Spleen (tissue), 11 donors: ENCODE results near the gene NAA40. TPM values are rescaled to one million over a fixed set of nuclear protein-coding genes. Genes with fewer than 3 reads are reported as not detected.

Experiments used
- DNase-seq: peaks from one replicate; pipeline ENCODE4 v3.0.0-alpha.2; 2020
- H3K27ac ChIP-seq, 8 donors: fragments of 200-600 bp; sonication (generic) in 7 of 8; 1 replicate in 4 of 8; 2 replicates in 4 of 8; pipeline versions ENCODE4 v1.5.0 to v1.8.0; 2016 to 2021; ENCODE audit warnings: inconsistent platforms in 4 of 8, mild to moderate bottlenecking in 4 of 8, moderate library complexity in 1 of 8
- H3K27me3 ChIP-seq, 7 donors: fragments of 200-600 bp; sonication (generic) in 6 of 7; replicated peaks in 1 of 7; 1 replicate in 4 of 7; 2 replicates in 3 of 7; pipeline versions ENCODE4 v1.5.0 to v1.8.0; 2016 to 2021; ENCODE audit warnings: inconsistent platforms in 3 of 7, mild to moderate bottlenecking in 1 of 7
- H3K36me3 ChIP-seq, 6 donors: fragments of 200-600 bp; sonication (generic) in 5 of 6; 1 replicate in 4 of 6; 2 replicates in 2 of 6; pipeline versions ENCODE4 v1.5.0 to v1.8.0; 2016 to 2021; ENCODE audit warnings: inconsistent platforms in 2 of 6
- H3K4me1 ChIP-seq, 6 donors: fragments of 200-600 bp; sonication (generic) in 5 of 6; 1 replicate in 3 of 6; 2 replicates in 3 of 6; pipeline versions ENCODE4 v1.5.0 to v1.8.0; 2016 to 2021; ENCODE audit warnings: inconsistent platforms in 3 of 6
- H3K4me3 ChIP-seq, 8 donors: fragments of 200-600 bp; sonication (generic) in 7 of 8; 1 replicate in 4 of 8; 2 replicates in 4 of 8; pipeline versions ENCODE4 v1.5.0 to v1.8.0; 2016 to 2021; ENCODE audit warnings: inconsistent platforms in 4 of 8, mild to moderate bottlenecking in 4 of 8, moderate library complexity in 2 of 8
- H3K9me3 ChIP-seq, 8 donors: fragments of 200-600 bp; sonication (generic) in 7 of 8; 1 replicate in 4 of 8; 2 replicates in 4 of 8; pipeline versions ENCODE4 v1.5.0 to v1.8.0; 2016 to 2021; ENCODE audit warnings: inconsistent platforms in 4 of 8
- POLR2A ChIP-seq, 3 donors: fragments of 450-650 bp; IDR thresholded peaks; one replicate each; pipeline ENCODE4 v1.5.1; 2017; ENCODE audit warnings: antibody characterized with exemption in 3 of 3, mild to moderate bottlenecking in 1 of 3
- POLR2AphosphoS5 ChIP-seq, 3 donors: sonication (generic); formaldehyde crosslinking; IDR thresholded peaks; one replicate each; pipeline ENCODE4 v1.5.1; 2017; ENCODE audit warnings: antibody characterized with exemption in 3 of 3
- WGBS, 5 donors: extraction: QIAGEN DNeasy Blood & Tissue Kit in 3 of 5; methylation state at CpG; one replicate each; pipeline versions ENCODE4 v1.1.5 to v1.1.7; 2013 to 2018; 5-methylcytosine and 5-hydroxymethylcytosine counted together
- intact Hi-C: fragments of 100-400 bp; cut with DNase I; formaldehyde crosslinking; loops from one replicate; pipeline ENCODE4 v1.15.0; 2023; ENCODE audit warnings: low total_unique reads
- polyA plus RNA-seq, 3 donors: library from polyadenylated mRNA; stranded (reverse); fragments of 200-250 nt; gene quantifications; one replicate each; pipeline ENCODE4 v1.2.1, GENCODE V29; 2013
- total RNA-seq, 7 donors: library from RNA; depleted of rRNA in 3 of 7; stranded (reverse); fragments of >200 nt in 3 of 7; fragmentation: NEBNext Ultra II Directional in 4 of 7; extraction: Animal tissue kit (Norgen Biotek cat#: 25700) in 4 of 7; gene quantifications; one replicate each; pipeline versions ENCODE4 v1.1.0 to v1.2.1, GENCODE V29; 2016 to 2021
- TF ChIP-seq, protein P1 (sequence below), 11 experiments: fragments of 200-600 bp in 7 of 11; fragments of 450-650 bp in 4 of 11; sonication (generic) in 4 of 11; IDR thresholded peaks in 8 of 11; conservative IDR thresholded peaks in 3 of 11; 1 replicate in 7 of 11; 2 replicates in 4 of 11; pipeline versions ENCODE4 v1.4.0 to v1.8.0; 2016 to 2021; ENCODE audit warnings: antibody characterized with exemption in 11 of 11, inconsistent platforms in 4 of 11, mild to moderate bottlenecking in 1 of 11
- donor health status: healthy with polysubstance abuse.
- donor health status: DM: no; HTN: no; CAD: no; lungs with moderate emphysema.
- donor health status: DM: no; HTN: no; CAD: no.
- donor health status: Bipolar disorder and iron deficiency.
- donor health status: healthy.
- donor health status: DM: no; HTN: no; CAD: no.
- donor health status: DM: yes; HTN: yes; CAD: no.

The NAA40 gene
- total and polyA plus RNA-seq, 10 donors: 12.1 to 45.4 (median 30.2) TPM

DNA sequence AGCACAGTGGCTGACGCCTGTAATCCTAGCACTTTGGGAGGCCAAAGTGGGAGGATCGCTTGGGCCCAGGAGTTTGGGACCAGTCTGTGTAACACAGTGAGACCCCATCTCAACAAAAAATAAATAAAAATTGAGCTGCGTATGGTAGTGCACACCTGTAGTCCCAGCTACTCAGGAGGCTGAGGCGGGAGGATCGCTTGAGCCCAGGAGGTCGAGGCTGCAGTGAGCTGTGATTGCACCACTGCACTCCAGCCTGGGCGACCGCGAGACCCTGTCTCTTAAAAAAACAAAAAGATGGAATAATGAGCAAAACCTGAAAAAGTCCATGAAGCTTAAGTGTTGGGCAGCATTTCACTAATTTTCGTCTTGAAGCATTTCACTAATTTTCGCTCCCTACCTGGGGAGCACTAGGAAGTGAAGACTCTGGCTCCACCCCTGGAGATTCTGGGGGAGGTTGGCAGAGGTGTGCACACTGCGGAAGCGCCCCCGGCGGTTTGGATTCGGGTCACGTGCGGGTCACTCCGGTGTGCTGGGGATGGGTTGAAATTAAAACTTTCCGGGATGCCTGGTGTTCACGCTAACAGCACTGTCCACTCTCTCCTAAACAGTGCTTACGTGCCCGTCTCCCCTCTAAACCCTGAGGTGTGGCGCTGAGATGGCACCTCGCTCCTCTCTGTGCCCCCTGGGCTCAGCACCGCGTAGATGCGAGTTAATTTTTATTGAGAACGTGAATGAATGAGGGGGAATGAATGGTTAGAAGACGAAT lies 906 bp upstream of the NAA40 start:
- H3K4me3 ChIP-seq: peak overlapping the region; percentile 51 to 85 (median 73)
- TF ChIP-seq POLR2AphosphoS5 (IDR thresholded peaks at IDR 0.05) (no peak), POLR2A (IDR thresholded peaks at IDR 0.05) (no peak)
- TF ChIP-seq, protein P1, sequence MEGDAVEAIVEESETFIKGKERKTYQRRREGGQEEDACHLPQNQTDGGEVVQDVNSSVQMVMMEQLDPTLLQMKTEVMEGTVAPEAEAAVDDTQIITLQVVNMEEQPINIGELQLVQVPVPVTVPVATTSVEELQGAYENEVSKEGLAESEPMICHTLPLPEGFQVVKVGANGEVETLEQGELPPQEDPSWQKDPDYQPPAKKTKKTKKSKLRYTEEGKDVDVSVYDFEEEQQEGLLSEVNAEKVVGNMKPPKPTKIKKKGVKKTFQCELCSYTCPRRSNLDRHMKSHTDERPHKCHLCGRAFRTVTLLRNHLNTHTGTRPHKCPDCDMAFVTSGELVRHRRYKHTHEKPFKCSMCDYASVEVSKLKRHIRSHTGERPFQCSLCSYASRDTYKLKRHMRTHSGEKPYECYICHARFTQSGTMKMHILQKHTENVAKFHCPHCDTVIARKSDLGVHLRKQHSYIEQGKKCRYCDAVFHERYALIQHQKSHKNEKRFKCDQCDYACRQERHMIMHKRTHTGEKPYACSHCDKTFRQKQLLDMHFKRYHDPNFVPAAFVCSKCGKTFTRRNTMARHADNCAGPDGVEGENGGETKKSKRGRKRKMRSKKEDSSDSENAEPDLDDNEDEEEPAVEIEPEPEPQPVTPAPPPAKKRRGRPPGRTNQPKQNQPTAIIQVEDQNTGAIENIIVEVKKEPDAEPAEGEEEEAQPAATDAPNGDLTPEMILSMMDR (IDR thresholded peaks at IDR 0.05 in 8 of 11, conservative IDR thresholded peaks at IDR 0.05 in 3 of 11): no peak
- H3K27me3 ChIP-seq: no peaks in the 10 kb centered on the region
- H3K36me3 ChIP-seq: peaks cover 0 to 5% (median 0%) of the 10 kb centered on the region in 6 donors
- peaks cover 11 to 47% (median 34%) of the 10 kb centered on the region in 6 donors for H3K4me1 ChIP-seq
- DNase-seq: peak; percentile 84
- WGBS, 5 donors: 23 to 25% (median 23%) methylated on average over 30 of the region's 30 CpGs
- intact Hi-C loops: no loop called here
- peak overlapping the region in 7 of 8 donors; percentile 41 to 87 (median 82) for H3K27ac ChIP-seq
- no peaks in the 10 kb centered on the region for H3K9me3 ChIP-seq

DNA sequence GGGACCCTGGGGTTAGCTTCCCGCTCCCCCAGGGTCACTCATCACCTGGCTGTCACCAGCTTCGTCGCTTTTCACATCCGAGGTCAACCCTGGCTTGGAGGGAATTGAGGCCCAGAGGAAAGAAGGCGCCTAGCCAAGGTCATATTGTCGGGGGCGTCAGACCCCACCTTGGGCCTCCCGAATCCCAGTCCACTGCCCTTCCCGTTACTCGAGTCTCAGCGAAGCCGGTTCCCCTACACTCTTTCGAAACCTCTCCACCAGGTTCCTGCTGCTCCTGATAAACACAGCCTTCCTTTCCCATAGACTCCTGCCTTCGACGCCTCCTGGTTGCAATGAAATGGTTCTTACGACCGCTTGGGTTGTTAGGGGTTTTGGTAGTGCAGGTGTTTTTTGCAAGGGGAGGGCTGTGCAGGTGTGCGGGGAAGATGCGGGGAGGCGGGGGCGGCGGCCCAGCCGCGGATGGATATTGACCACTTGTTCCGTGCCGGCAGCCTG lies 642 bp downstream of the NAA40 start:
- Histone ChIP-seq H3K27me3 (no peaks in the 10 kb centered on the region), H3K9me3 (no peaks in the 10 kb centered on the region), H3K27ac (peak overlapping the region in 6 of 8 donors; percentile 58 to 87 (median 84)), H3K4me3 (peak overlapping the region; percentile 51 to 85 (median 73)), H3K4me1 (peaks cover 13 to 63% (median 42%) of the 10 kb centered on the region in 6 donors), H3K36me3 (peaks cover 0 to 5% (median 0%) of the 10 kb centered on the region in 6 donors)
- no peak for DNase-seq
- 2 to 9% (median 4%) methylated on average over 23 to 26 of the region's 26 CpGs for WGBS, 5 donors
- TF ChIP-seq POLR2AphosphoS5 (IDR thresholded peaks at IDR 0.05) (no peak), POLR2A (IDR thresholded peaks at IDR 0.05) (no peak)
- TF ChIP-seq, protein P1 (IDR thresholded peaks at IDR 0.05 in 8 of 11, conservative IDR thresholded peaks at IDR 0.05 in 3 of 11): no peak
- intact Hi-C loops: no loop called here

DNA sequence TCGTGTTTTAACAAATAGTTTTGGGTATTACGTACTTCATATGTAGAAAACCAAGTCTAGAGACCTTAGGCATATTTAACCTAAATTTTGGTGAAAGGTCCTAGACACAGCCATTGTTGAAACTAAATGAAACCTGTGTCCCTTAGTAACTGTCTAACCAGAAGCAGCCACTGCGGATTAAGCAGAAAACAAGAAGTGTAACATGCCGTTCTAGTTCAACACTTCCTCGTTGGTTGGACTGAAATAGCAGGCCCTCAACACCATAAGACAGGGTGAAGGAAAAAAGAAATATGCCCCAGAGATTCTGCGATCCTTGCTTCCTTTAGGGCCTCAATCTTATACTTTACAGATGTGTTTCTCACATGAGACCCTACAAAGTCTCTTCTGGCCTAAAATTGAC lies 2.0 kb downstream of the NAA40 start:
- no peak for TF ChIP-seq POLR2A (IDR thresholded peaks at IDR 0.05)
- TF ChIP-seq, protein P1 (IDR thresholded peaks at IDR 0.05 in 8 of 11, conservative IDR thresholded peaks at IDR 0.05 in 3 of 11): no peak
- no peak for TF ChIP-seq POLR2AphosphoS5 (IDR thresholded peaks at IDR 0.05)
- DNase-seq: no peak
- Histone ChIP-seq H3K27ac (peak overlapping the region in 6 of 8 donors; percentile 20 to 87 (median 78)), H3K9me3 (no peaks in the 10 kb centered on the region), H3K36me3 (peaks cover 0 to 8% (median 0%) of the 10 kb centered on the region in 6 donors), H3K4me1 (peaks cover 19 to 76% (median 54%) of the 10 kb centered on the region in 6 donors), H3K4me3 (no peak overlapping the region), H3K27me3 (no peaks in the 10 kb centered on the region)
- intact Hi-C loops: loop anchor here (2.0 kb wide), 1 partner anchor 104 kb away; no protein-coding TSS in a partner anchor
- WGBS, 5 donors: 51 to 64% (median 52%) methylated on average over 6 of the region's 6 CpGs

DNA sequence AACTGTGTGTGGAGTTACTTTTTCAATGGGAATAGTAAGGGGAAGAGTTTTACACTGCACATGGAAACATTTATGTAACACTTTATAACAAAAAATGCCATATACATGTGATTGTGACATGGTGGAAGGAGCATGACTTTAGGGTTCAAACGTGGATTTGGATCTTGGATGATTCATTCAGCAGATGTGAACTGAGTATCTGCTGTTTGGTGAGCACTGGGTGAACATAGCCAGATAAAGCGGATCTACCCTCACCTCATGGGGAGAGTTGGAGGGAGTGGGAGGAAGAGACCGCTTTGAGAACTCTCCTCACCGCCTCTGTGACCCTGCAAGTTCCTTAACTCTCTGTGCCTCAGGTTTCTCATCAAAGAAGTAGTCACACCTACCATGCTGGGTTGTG lies 3.1 kb downstream of the NAA40 start:
- no peak for DNase-seq
- WGBS, 5 donors: 87 to 91% (median 87%) methylated on average over 4 of the region's 4 CpGs
- no peak for TF ChIP-seq POLR2A (IDR thresholded peaks at IDR 0.05)
- TF ChIP-seq, protein P1 (IDR thresholded peaks at IDR 0.05 in 8 of 11, conservative IDR thresholded peaks at IDR 0.05 in 3 of 11): no peak
- Histone ChIP-seq H3K4me1 (peaks cover 19 to 81% (median 54%) of the 10 kb centered on the region in 6 donors), H3K27ac (peak overlapping the region in 3 of 8 donors; percentile 73 to 85 (median 82)), H3K36me3 (peaks cover 0 to 20% (median 10%) of the 10 kb centered on the region in 6 donors), H3K4me3 (no peak overlapping the region), H3K9me3 (no peaks in the 10 kb centered on the region), H3K27me3 (no peaks in the 10 kb centered on the region)
- intact Hi-C loops: loop anchor here (2.0 kb wide), 1 partner anchor 105 kb away; no protein-coding TSS in a partner anchor
